GM23338 (cell line): ENCODE data around the gene SURF1. TPM values are rescaled to one million over a fixed set of nuclear protein-coding genes. Genes with fewer than 3 reads are reported as not detected.

Experiments used
- ATAC-seq: fragments of 200-7000 bp; cut with Tn5 transposase; 3 replicates; pipeline ENCODE4 v1.9.1; 2020
- DNase-seq: peaks from one replicate; pipeline ENCODE4 v3.0.0-alpha.2; 2015; ENCODE audit warnings: low spot score
- H2AFZ ChIP-seq: fragments of 200-600 bp; sonication (generic); 2 replicates; pipeline ENCODE4 v1.8.0; 2016; ENCODE audit warnings: antibody characterized with exemption, mild to moderate bottlenecking, moderate library complexity
- H3F3A ChIP-seq: fragments of 200-600 bp; sonication (generic); replicated peaks from 2 replicates; pipeline ENCODE4 v1.8.0; 2017; ENCODE audit warnings: antibody characterized with exemption, mixed run types, low read depth
- H3K27ac ChIP-seq: fragments of 200-600 bp; sonication (generic); 2 replicates; pipeline ENCODE4 v1.6.1; 2016; ENCODE audit warnings: low read depth
- H3K27me3 ChIP-seq: fragments of 200-600 bp; sonication (generic); 2 replicates; pipeline ENCODE4 v1.8.0; 2016; ENCODE audit warnings: mild to moderate bottlenecking, mixed run types, moderate library complexity; ENCODE audit not compliant: insufficient read depth
- H3K36me3 ChIP-seq: fragments of 200-600 bp; sonication (generic); 2 replicates; pipeline ENCODE4 v1.8.0; 2016; ENCODE audit warnings: mild to moderate bottlenecking; ENCODE audit not compliant: insufficient read depth
- H3K4me1 ChIP-seq: fragments of 200-600 bp; sonication (generic); 2 replicates; pipeline ENCODE4 v1.8.0; 2016; ENCODE audit warnings: mild to moderate bottlenecking, moderate library complexity; ENCODE audit not compliant: insufficient read depth
- H3K4me2 ChIP-seq: fragments of 200-600 bp; sonication (generic); 2 replicates; pipeline ENCODE4 v1.7.1; 2017; ENCODE audit warnings: mixed run types
- H3K4me3 ChIP-seq: fragments of 200-600 bp; sonication (generic); 2 replicates; pipeline ENCODE4 v1.6.1; 2016; ENCODE audit warnings: mixed run types
- H3K79me2 ChIP-seq: fragments of 200-600 bp; sonication (generic); replicated peaks from 2 replicates; pipeline ENCODE4 v1.8.0; 2017; ENCODE audit warnings: mild to moderate bottlenecking; ENCODE audit not compliant: insufficient read depth
- H3K9me2 ChIP-seq: fragments of 200-600 bp; sonication (generic); 2 replicates; pipeline ENCODE4 v1.8.0; 2017; ENCODE audit not compliant: insufficient read depth
- H4K20me1 ChIP-seq: fragments of 200-600 bp; sonication (generic); replicated peaks from 2 replicates; pipeline ENCODE4 v1.8.0; 2017; ENCODE audit warnings: mild to moderate bottlenecking; ENCODE audit not compliant: insufficient read depth
- H3K27ac Mint-ChIP-seq: 2 replicates; pipeline ENCODE4 v1.8.0; 2020; ENCODE audit warnings: inconsistent platforms, mild to moderate bottlenecking, moderate library complexity, mixed read lengths
- H3K27me3 Mint-ChIP-seq: 3 replicates; pipeline ENCODE4 v1.8.0; 2022; ENCODE audit warnings: low read depth, mild to moderate bottlenecking, moderate library complexity, mixed read lengths, inconsistent platforms; ENCODE audit not compliant: insufficient read depth, poor library complexity
- H3K36me3 Mint-ChIP-seq: 3 replicates; pipeline ENCODE4 v1.8.0; 2021; ENCODE audit warnings: low read depth, mild to moderate bottlenecking, inconsistent platforms, moderate library complexity, mixed read lengths
- H3K4me1 Mint-ChIP-seq: 3 replicates; pipeline ENCODE4 v1.8.0; 2020; ENCODE audit warnings: mild to moderate bottlenecking, inconsistent platforms, mixed read lengths
- H3K4me3 Mint-ChIP-seq: 3 replicates; pipeline ENCODE4 v1.8.0; 2021; ENCODE audit warnings: moderate library complexity, mild to moderate bottlenecking, inconsistent platforms, mixed read lengths
- H3K9me3 Mint-ChIP-seq: 3 replicates; pipeline ENCODE4 v1.8.0; 2020; ENCODE audit warnings: moderate library complexity, mild to moderate bottlenecking, inconsistent platforms, mixed read lengths
- CREB1 ChIP-seq: fragments of 250-450 bp; sonication (Bioruptor Pico); IDR thresholded peaks from 2 replicates; pipeline ENCODE4 v1.5.0; 2020; ENCODE audit warnings: low read depth, mild to moderate bottlenecking, moderate library complexity
- CTCF ChIP-seq, 2 experiments: fragments of 200-600 bp in 1 of 2; sonication (generic) in 1 of 2; conservative IDR thresholded peaks; 2 replicates each; pipeline versions ENCODE4 v1.5.1 to v1.6.1; 2016 to 2017; ENCODE audit warnings: antibody characterized with exemption in 2 of 2, low read depth in 2 of 2, mild to moderate bottlenecking in 2 of 2, moderate library complexity in 1 of 2
- ETS1 ChIP-seq: IDR thresholded peaks from 2 replicates; pipeline ENCODE4 v1.6.1; 2016; ENCODE audit warnings: antibody characterized with exemption
- EZH2 ChIP-seq: fragments of 200-600 bp; sonication (generic); IDR thresholded peaks from one replicate; pipeline ENCODE4 v1.8.0; 2017; ENCODE audit warnings: antibody characterized with exemption, mild to moderate bottlenecking, low read depth; ENCODE audit not compliant: unreplicated experiment
- NANOG ChIP-seq: IDR thresholded peaks from 2 replicates; pipeline ENCODE4 v1.6.1; 2016; ENCODE audit warnings: antibody characterized with exemption, borderline replicate concordance
- POLR2AphosphoS5 ChIP-seq: IDR thresholded peaks from 2 replicates; pipeline ENCODE4 v1.6.1; 2016; ENCODE audit warnings: antibody characterized with exemption, low read depth
- REST ChIP-seq: IDR thresholded peaks from one replicate; pipeline ENCODE4 v1.6.1; 2018; ENCODE audit warnings: antibody characterized with exemption; ENCODE audit not compliant: unreplicated experiment
- ZNF114 ChIP-seq: fragments of 250-450 bp; sonication (Bioruptor Pico); IDR thresholded peaks from 2 replicates; pipeline ENCODE4 v1.5.0; 2020; ENCODE audit warnings: mild to moderate bottlenecking, moderate library complexity
- polyA plus RNA-seq: library from polyadenylated mRNA; unstranded; fragments of >200 nt; fragmentation: Nextera tagmentation; extraction: Ambion mirVana; gene quantifications from 2 replicates; pipeline ENCODE4 v1.2.1, GENCODE V29; 2016
- total RNA-seq: library from RNA; depleted of rRNA; stranded (reverse); fragments of >200 nt; shearing (Covaris generic); gene quantifications from 2 replicates; pipeline ENCODE4 v1.2.3, GENCODE V29; 2014

Gene SURF1
- total and polyA plus RNA-seq, 2 experiments from 2014 or later = 39.1 to 52.6 TPM

- no peak overlapping the region for H3K4me2 ChIP-seq
Measured at GRCh38 chr9:133369422-133369821, 13.1 kb upstream of the SURF1 start.

More at GRCh38 chr9:133369422-133369821, 13.1 kb upstream of the SURF1 start:
- ATAC-seq (no peak), DNase-seq (no peak)
- peaks cover 57% of the 10 kb centered on the region for H3K36me3 Mint-ChIP-seq
- Histone ChIP-seq H3K79me2 (peaks cover 88% of the 10 kb centered on the region), H4K20me1 (peaks cover 78% of the 10 kb centered on the region), H3K36me3 (peaks cover 15% of the 10 kb centered on the region), H3K4me3 (no peak overlapping the region), H2AFZ (no peak overlapping the region), H3K9me2 (no peaks in the 10 kb centered on the region), H3K27me3 (no peaks in the 10 kb centered on the region), H3F3A (peaks cover 10% of the 10 kb centered on the region; the same call in 1 of the 2 replicates), H3K27ac (no peak overlapping the region), H3K4me1 (peaks cover 1% of the 10 kb centered on the region; the same call in 1 of the 2 replicates)
- peaks cover 6% of the 10 kb centered on the region for H3K27me3 Mint-ChIP-seq
- no peak overlapping the region for H3K4me3 Mint-ChIP-seq
- no peak overlapping the region for H3K27ac Mint-ChIP-seq
- no peaks in the 10 kb centered on the region for H3K9me3 Mint-ChIP-seq
- H3K4me1 Mint-ChIP-seq = peaks cover 11% of the 10 kb centered on the region; the same call in 2 of the 3 replicates
- no peak for TF ChIP-seq CREB1 (CRISPR knock-in tag)
- TF ChIP-seq CTCF (conservative IDR thresholded peaks at IDR 0.05; ENCODE audit: low read depth in 2 of 2) = no peak
- no peak for TF ChIP-seq POLR2AphosphoS5
- TF ChIP-seq ETS1 = no peak
- no peak for TF ChIP-seq REST
- TF ChIP-seq EZH2 = no peak
- no peak for TF ChIP-seq NANOG
- TF ChIP-seq ZNF114 (CRISPR knock-in tag) = no peak
